Peyer's patch (tissue), 4 donors: Measurements from ENCODE around the gene PIAS4. TPM values are rescaled to one million over a fixed set of nuclear protein-coding genes. Genes with fewer than 3 reads are reported as not detected.

ENCODE experiments used
- DNase-seq, 3 donors: peaks; one replicate each; pipeline ENCODE4 v3.0.0-alpha.2; 2017 to 2019
- H3K27ac ChIP-seq, 4 donors: fragments of 200-600 bp; sonication (generic); one replicate each; pipeline ENCODE4 v1.5.1; 2016 to 2019
- H3K27me3 ChIP-seq, 2 donors: fragments of 200-600 bp; sonication (generic); one replicate each; pipeline ENCODE4 v1.5.1; 2019
- H3K36me3 ChIP-seq, 3 donors: fragments of 200-600 bp; sonication (generic); one replicate each; pipeline ENCODE4 v1.5.1; 2016 to 2019
- H3K4me1 ChIP-seq, 4 donors: fragments of 200-600 bp; sonication (generic); one replicate each; pipeline ENCODE4 v1.5.1; 2016 to 2019
- H3K4me3 ChIP-seq, 4 donors: fragments of 200-600 bp; sonication (generic); 1 replicate in 3 of 4; 2 replicates in 1 of 4; pipeline ENCODE4 v1.5.1; 2016 to 2019; ENCODE audit warnings: mild to moderate bottlenecking in 1 of 4
- H3K9me3 ChIP-seq, 4 donors: fragments of 200-600 bp; sonication (generic); one replicate each; pipeline ENCODE4 v1.5.1; 2016 to 2019; ENCODE audit warnings: mild to moderate bottlenecking in 1 of 4
- POLR2A ChIP-seq, 2 donors: fragments of 450-650 bp; IDR thresholded peaks; one replicate each; pipeline ENCODE4 v1.5.1; 2017; ENCODE audit warnings: antibody characterized with exemption in 2 of 2, mild to moderate bottlenecking in 2 of 2, moderate library complexity in 2 of 2
- total RNA-seq, 4 donors: library from RNA; depleted of rRNA; stranded (reverse); fragments of >200 nt; gene quantifications; one replicate each; pipeline ENCODE4 v1.1.0, GENCODE V29; 2016
- TF ChIP-seq, protein P1 (sequence below), 6 experiments: fragments of 450-650 bp in 4 of 6; fragments of 200-600 bp in 2 of 6; sonication (generic) in 1 of 6; IDR thresholded peaks; one replicate each; pipeline ENCODE4 v1.5.1; 2017 to 2019; ENCODE audit warnings: antibody characterized with exemption in 6 of 6, mild to moderate bottlenecking in 3 of 6, moderate library complexity in 1 of 6

The PIAS4 gene
- total RNA-seq, 4 donors from 2014 or later, result 15.9 to 47.9 (median 24.2) TPM

DNA sequence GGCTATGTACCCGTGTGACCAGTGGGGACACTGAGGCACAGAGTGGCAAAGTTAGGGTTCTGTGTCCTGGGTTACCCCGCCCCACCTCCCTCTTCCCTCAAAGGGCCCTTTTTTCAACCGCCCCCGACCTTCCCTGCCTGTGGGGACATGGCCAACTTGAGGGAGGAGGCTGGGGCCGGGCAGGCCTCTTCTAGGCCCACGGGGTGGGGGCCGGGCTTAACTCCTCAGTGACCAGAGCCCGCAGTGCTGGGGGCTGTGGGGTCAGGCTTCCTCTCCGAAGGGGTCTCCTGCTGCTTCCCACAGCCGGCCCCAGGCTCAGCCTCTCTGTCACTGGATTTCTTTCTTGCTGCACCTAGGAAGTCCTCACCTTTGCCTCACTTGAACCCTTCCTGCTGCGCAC lies 23.9 kb downstream of the PIAS4 start:
- Histone ChIP-seq H3K36me3 (peaks cover 0 to 78% (median 0%) of the 10 kb centered on the region in 3 donors), H3K27me3 (no peaks in the 10 kb centered on the region), H3K4me1 (no peaks in the 10 kb centered on the region), H3K4me3 (no peak overlapping the region), H3K27ac (no peak overlapping the region), H3K9me3 (no peaks in the 10 kb centered on the region)
- DNase-seq, result no peak
- TF ChIP-seq, protein P1, sequence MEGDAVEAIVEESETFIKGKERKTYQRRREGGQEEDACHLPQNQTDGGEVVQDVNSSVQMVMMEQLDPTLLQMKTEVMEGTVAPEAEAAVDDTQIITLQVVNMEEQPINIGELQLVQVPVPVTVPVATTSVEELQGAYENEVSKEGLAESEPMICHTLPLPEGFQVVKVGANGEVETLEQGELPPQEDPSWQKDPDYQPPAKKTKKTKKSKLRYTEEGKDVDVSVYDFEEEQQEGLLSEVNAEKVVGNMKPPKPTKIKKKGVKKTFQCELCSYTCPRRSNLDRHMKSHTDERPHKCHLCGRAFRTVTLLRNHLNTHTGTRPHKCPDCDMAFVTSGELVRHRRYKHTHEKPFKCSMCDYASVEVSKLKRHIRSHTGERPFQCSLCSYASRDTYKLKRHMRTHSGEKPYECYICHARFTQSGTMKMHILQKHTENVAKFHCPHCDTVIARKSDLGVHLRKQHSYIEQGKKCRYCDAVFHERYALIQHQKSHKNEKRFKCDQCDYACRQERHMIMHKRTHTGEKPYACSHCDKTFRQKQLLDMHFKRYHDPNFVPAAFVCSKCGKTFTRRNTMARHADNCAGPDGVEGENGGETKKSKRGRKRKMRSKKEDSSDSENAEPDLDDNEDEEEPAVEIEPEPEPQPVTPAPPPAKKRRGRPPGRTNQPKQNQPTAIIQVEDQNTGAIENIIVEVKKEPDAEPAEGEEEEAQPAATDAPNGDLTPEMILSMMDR (IDR thresholded peaks at IDR 0.05), result no peak
- no peak for TF ChIP-seq POLR2A (IDR thresholded peaks at IDR 0.05)

DNA sequence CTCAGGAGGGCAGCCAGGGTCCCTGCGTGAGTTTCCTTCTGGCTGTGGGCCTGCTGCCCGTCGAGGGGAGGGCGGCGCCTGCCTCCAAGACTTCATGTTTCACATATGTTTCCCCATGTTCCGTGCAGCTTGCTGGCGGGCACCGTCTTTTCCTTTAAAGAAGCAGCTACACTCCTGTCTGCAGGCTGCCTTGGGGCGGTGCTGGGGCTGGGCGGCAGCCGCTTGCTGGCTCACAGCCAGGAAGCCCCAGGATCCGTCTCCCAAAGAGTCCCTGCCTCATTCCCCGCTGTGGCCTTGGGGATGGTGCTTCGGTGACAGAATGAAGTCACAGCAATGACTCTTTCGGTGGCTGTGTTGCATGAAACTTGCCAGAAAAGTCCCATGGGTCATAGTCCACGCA lies 24.9 kb downstream of the PIAS4 start:
- no peaks in the 10 kb centered on the region for H3K27me3 ChIP-seq
- no peak for DNase-seq
- peaks cover 0 to 85% (median 0%) of the 10 kb centered on the region in 3 donors for H3K36me3 ChIP-seq
- H3K9me3 ChIP-seq, result no peaks in the 10 kb centered on the region
- no peak overlapping the region for H3K4me3 ChIP-seq
- H3K27ac ChIP-seq, result no peak overlapping the region
- H3K4me1 ChIP-seq, result no peaks in the 10 kb centered on the region
- TF ChIP-seq, protein P1 (IDR thresholded peaks at IDR 0.05), result no peak
- no peak for TF ChIP-seq POLR2A (IDR thresholded peaks at IDR 0.05)

DNA sequence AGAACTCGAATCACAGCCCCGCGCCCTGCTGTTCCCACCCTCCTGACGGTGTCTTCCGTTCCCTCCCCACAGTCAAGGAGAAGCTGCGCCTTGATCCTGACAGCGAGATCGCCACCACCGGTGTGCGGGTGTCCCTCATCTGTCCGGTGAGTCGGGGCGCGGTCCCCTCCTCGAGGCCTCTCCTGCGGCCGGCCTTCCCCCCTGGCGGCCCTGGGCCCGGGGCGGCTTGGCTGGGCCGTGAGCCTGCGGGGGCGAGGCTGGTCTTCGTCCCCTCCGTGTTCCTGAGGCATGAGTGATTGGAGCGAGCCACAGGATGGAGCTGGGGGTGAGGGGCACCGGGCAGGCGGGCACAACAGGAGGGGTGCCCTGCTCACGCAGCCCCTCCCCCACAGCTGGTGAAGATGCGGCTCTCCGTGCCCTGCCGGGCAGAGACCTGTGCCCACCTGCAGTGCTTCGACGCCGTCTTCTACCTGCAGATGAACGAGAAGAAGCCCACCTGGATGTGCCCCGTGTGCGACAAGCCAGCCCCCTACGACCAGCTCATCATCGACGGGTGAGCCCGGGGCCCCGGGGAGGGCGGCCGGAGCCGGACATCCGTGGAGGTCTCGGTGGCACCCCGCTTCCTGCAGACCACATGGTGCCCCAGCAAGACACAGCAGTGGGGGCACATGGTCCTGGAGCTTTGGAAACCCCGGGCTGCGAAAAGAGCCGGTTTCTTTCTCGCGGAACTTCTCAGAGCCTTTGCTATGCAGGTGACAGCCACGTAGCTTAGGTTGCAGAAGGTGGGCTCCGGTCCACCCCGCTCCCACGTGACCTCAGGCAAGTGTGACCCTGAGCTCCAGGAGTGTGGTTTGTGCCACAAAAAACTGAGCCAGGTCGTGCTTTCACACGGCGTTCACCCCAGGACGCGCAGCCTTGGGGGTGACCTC lies 25.8 kb downstream of the PIAS4 start:
- Histone ChIP-seq H3K36me3 (peaks cover 0 to 85% (median 0%) of the 10 kb centered on the region in 3 donors), H3K9me3 (no peaks in the 10 kb centered on the region)
- DNase-seq, result no peak

DNA sequence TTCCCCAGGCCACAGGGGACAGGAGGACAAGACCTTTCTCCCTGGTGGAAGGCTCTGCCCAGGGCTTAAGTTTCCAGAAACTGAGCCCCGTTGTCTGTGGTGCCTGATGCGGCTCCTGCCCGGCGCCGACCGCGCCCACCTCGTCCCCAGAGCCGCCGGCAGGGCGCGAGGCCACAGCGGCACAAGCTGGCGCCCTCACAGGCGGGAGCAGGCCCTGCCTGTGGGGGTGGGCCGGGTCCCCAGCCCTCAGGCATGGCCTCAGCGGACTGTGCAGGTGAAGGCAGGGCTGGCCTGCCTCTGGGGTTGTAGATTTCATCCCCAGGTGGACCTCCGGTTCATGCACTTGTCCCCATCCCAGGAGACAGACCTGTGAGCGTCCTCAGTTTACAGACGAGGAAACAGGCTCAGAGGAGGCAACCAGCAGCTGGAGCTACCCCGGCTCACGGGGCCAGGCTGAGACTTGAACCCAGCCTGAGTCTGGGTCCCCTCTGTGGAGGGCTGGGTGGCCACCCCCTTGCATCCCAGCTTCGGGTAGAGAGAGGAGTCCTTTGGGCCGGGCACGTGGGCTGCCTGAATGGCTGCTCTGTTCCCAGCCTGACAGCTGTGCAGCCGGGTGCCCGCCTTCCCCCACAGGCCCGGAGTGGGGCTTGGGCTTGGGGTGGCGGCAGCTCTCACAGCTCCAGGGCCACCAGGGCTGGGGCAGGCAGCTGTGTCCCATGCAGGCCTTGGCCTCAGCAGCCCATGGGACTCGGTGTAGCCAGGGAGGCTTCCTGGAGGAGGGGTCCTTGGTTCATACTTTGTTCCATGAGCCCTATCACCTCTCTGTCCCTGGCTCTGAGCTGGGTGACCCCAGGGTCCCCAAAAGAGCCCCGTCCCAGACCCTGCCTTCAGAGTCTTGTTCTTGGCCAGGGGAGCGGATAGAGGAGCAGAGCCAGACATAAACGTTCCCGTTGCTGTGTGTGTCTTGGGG lies 26.8 kb downstream of the PIAS4 start:
- H3K27me3 ChIP-seq, result no peaks in the 10 kb centered on the region
- no peak for TF ChIP-seq POLR2A (IDR thresholded peaks at IDR 0.05)
- TF ChIP-seq, protein P1 (IDR thresholded peaks at IDR 0.05), result no peak
- H3K36me3 ChIP-seq, result peaks cover 0 to 79% (median 0%) of the 10 kb centered on the region in 3 donors
- H3K9me3 ChIP-seq, result no peaks in the 10 kb centered on the region
- H3K4me1 ChIP-seq, result no peaks in the 10 kb centered on the region
- no peak overlapping the region for H3K27ac ChIP-seq
- DNase-seq, result no peak
- H3K4me3 ChIP-seq, result no peak overlapping the region

More for the DNA sequence above, 25.8 kb downstream of the PIAS4 start:
- H3K4me1 ChIP-seq, result no peaks in the 10 kb centered on the region
- H3K4me3 ChIP-seq, result no peak overlapping the region
- TF ChIP-seq POLR2A (IDR thresholded peaks at IDR 0.05), result no peak
- TF ChIP-seq, protein P1 (IDR thresholded peaks at IDR 0.05), result no peak
- no peaks in the 10 kb centered on the region for H3K27me3 ChIP-seq
- H3K27ac ChIP-seq, result no peak overlapping the region

DNA sequence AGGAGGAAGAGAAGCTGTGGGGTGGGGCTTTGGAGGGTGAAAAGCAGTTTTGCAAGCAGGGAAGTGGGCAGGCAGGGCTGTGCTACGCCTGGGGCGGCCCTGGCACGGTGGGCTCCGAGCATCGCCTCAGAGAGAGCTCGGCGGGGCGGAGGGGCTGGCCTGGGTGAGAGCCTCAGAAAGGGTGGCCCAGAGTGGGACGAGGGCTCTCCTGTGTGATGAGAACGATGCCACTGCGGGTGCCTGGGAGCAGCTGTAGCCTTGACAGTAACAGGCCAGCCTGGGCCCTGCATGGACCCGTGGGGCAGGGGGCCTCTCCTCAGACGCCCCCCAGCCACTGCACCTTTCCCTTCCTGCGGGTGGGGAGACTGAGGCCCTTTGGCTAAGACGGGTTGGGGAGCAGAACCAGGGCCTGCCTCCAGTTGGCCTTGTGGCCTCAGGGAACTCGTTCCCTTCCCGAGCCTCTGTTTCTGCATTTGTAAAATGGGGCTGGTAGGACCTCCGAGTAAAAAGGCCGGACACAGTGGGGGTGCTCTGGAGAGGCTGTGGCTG lies 27.6 kb downstream of the PIAS4 start:
- Histone ChIP-seq H3K36me3 (peaks cover 0 to 74% (median 0%) of the 10 kb centered on the region in 3 donors), H3K4me3 (no peak overlapping the region), H3K4me1 (no peaks in the 10 kb centered on the region), H3K27ac (no peak overlapping the region), H3K27me3 (no peaks in the 10 kb centered on the region), H3K9me3 (no peaks in the 10 kb centered on the region)
- TF ChIP-seq, protein P1 (IDR thresholded peaks at IDR 0.05), result no peak
- no peak for TF ChIP-seq POLR2A (IDR thresholded peaks at IDR 0.05)
- no peak for DNase-seq
